Astrocyte (in vitro differentiated cells and primary cell): ENCODE measurements around the gene SLC8A3.

Experiments
- CTCF ChIP-seq: IDR thresholded peaks from 2 replicates; pipeline ENCODE4 v1.5.1; 2011; ENCODE audit warnings: low read depth, mild to moderate bottlenecking, inconsistent platforms, low read length, moderate library complexity; ENCODE audit not compliant: insufficient read depth
- EZH2 ChIP-seq: IDR thresholded peaks from 2 replicates; pipeline ENCODE4 v1.6.1; 2012; ENCODE audit warnings: mild to moderate bottlenecking, low read length, inconsistent platforms; ENCODE audit not compliant: insufficient read depth

- TF ChIP-seq CTCF = no peak
- TF ChIP-seq EZH2 = no peak
Observed at GRCh38 chr14:70189456-70190077, 816 bp upstream of the SLC8A3 start.
